ENCODE results near the gene AP1S2.
A peak's percentile ranks its signal among the peaks of the same experiment; 100 is the strongest.

Gene AP1S2

DNA sequence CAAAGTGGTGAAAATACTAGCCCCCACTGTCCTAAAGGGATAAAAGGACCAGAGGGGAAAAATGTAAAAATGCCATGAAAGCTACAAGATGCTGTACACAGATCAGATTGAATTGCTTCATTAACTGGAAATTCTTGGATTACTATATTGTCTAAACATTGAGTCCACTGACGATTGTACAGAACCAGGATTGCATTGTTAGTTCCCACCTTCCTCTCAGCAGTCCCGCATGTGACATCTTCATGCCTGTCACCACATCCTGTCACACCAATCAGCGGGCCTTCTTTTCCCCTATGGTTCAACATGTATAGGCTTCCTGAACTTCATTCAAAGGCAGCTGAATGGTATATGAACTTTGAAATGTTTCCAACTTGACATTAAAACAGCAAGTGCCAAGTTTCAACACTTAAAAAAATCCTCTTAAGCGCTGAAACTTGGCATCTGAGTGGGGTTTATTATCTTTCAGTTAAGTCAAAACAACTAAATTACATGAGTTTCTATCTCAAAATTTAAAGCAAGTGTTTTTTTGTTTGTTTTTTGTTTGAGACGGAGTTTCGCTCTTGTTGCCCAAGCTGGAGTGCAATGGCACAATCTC lies 39.7 kb downstream of the AP1S2 start:
- no peak for TF ChIP-seq SPI1 (IDR thresholded peaks at IDR 0.05; ENCODE audit: borderline replicate concordance, low read depth)
- TF ChIP-seq POLR2AphosphoS5 (IDR thresholded peaks at IDR 0.05; ENCODE audit: low read depth) = no peak
- DNase-seq (ENCODE audit: low read depth in 1 of 2, low spot score in 1 of 2) = no peak
- peak overlapping the region; percentile 48 for H3K27ac ChIP-seq (replicated peaks)
- H3K27me3 ChIP-seq (ENCODE audit: insufficient read depth, poor library complexity, severe bottlenecking) = no peaks in the 10 kb centered on the region
- H3K4me3 ChIP-seq (replicated peaks; ENCODE audit: insufficient read depth, low read length) = no peak overlapping the region

DNA sequence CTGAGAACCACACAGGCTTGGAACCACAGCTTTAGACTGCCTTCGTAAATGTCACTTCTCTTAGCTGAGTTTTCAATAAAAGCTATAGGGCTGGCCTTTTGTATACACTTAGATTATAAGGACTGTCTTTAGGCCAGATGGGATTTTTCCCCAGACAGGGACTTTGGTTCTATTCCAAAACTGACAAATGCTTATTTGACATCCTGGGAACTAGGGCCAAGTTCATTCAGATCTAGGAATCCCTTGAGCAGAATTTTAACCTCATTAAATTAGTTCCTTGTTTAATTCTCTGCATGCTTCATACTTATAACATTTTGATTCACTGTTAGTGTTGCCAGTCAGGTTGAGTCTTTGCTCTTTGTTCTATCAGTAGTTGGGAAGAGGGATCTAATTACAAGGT lies 41.2 kb downstream of the AP1S2 start:
- no peak overlapping the region for H3K4me3 ChIP-seq (replicated peaks; ENCODE audit: insufficient read depth, low read length)
- no peaks in the 10 kb centered on the region for H3K27me3 ChIP-seq (ENCODE audit: insufficient read depth, poor library complexity, severe bottlenecking)
- H3K27ac ChIP-seq (replicated peaks) = no peak overlapping the region
- DNase-seq (ENCODE audit: low read depth in 1 of 2, low spot score in 1 of 2) = no peak
- TF ChIP-seq SPI1 (IDR thresholded peaks at IDR 0.05; ENCODE audit: borderline replicate concordance, low read depth) (no peak), POLR2AphosphoS5 (IDR thresholded peaks at IDR 0.05; ENCODE audit: low read depth) (no peak), GABPA (IDR thresholded peaks at IDR 0.05; ENCODE audit: low read depth) (no peak)
- TF ChIP-seq, protein P1, sequence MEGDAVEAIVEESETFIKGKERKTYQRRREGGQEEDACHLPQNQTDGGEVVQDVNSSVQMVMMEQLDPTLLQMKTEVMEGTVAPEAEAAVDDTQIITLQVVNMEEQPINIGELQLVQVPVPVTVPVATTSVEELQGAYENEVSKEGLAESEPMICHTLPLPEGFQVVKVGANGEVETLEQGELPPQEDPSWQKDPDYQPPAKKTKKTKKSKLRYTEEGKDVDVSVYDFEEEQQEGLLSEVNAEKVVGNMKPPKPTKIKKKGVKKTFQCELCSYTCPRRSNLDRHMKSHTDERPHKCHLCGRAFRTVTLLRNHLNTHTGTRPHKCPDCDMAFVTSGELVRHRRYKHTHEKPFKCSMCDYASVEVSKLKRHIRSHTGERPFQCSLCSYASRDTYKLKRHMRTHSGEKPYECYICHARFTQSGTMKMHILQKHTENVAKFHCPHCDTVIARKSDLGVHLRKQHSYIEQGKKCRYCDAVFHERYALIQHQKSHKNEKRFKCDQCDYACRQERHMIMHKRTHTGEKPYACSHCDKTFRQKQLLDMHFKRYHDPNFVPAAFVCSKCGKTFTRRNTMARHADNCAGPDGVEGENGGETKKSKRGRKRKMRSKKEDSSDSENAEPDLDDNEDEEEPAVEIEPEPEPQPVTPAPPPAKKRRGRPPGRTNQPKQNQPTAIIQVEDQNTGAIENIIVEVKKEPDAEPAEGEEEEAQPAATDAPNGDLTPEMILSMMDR (IDR thresholded peaks at IDR 0.05; ENCODE audit: insufficient read depth, low read length) = no peak
- TF ChIP-seq, protein P2, sequence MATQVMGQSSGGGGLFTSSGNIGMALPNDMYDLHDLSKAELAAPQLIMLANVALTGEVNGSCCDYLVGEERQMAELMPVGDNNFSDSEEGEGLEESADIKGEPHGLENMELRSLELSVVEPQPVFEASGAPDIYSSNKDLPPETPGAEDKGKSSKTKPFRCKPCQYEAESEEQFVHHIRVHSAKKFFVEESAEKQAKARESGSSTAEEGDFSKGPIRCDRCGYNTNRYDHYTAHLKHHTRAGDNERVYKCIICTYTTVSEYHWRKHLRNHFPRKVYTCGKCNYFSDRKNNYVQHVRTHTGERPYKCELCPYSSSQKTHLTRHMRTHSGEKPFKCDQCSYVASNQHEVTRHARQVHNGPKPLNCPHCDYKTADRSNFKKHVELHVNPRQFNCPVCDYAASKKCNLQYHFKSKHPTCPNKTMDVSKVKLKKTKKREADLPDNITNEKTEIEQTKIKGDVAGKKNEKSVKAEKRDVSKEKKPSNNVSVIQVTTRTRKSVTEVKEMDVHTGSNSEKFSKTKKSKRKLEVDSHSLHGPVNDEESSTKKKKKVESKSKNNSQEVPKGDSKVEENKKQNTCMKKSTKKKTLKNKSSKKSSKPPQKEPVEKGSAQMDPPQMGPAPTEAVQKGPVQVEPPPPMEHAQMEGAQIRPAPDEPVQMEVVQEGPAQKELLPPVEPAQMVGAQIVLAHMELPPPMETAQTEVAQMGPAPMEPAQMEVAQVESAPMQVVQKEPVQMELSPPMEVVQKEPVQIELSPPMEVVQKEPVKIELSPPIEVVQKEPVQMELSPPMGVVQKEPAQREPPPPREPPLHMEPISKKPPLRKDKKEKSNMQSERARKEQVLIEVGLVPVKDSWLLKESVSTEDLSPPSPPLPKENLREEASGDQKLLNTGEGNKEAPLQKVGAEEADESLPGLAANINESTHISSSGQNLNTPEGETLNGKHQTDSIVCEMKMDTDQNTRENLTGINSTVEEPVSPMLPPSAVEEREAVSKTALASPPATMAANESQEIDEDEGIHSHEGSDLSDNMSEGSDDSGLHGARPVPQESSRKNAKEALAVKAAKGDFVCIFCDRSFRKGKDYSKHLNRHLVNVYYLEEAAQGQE (IDR thresholded peaks at IDR 0.05; ENCODE audit: insufficient replicate concordance, low read depth) = no peak

DNA sequence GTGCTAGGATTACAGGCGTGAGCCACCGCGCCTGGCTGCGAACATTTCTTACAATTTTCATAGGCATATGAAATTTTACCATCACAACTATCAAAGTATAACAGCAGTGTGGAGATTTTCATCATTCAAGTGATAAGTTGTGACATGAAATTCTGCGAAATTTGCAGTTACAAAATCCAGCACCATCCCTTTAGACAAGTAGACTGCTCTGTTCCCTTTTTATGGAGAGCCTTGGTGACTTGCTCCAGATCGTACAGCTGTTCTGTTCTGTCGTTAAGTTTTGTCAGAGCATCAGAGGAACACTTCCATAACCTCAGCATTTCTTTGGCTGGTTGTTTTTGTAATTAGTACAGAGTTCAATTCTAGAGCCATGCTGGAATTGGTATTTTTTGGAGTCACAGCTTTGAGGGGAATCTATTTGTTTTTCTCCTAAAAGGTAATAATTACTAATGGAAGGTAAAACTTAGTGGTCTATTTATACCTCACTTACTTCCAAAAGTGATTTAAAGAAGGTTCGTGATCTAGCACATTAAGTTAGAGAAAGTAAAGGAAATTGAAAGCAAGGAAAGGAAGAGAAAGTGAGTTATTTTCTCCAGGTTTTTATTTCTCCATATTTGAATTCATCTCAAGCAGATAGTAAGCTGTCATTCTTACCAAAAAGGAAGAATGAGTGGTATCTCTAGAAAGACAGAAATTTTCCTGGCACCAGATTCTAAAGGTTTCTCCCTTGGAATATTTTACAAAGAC lies 42.2 kb downstream of the AP1S2 start:
- peak in 1 of 2 experiments; percentile 63 for DNase-seq (ENCODE audit: low read depth in 1 of 2, low spot score in 1 of 2)
- Histone ChIP-seq H3K27me3 (ENCODE audit: insufficient read depth, poor library complexity, severe bottlenecking) (no peaks in the 10 kb centered on the region), H3K27ac (replicated peaks) (no peak overlapping the region), H3K4me3 (replicated peaks; ENCODE audit: insufficient read depth, low read length) (no peak overlapping the region)
- TF ChIP-seq POLR2AphosphoS5 (IDR thresholded peaks at IDR 0.05; ENCODE audit: low read depth) = no peak
- TF ChIP-seq, protein P2 (IDR thresholded peaks at IDR 0.05; ENCODE audit: insufficient replicate concordance, low read depth) = no peak
- TF ChIP-seq GABPA (IDR thresholded peaks at IDR 0.05; ENCODE audit: low read depth) = no peak
- TF ChIP-seq SPI1 (IDR thresholded peaks at IDR 0.05; ENCODE audit: borderline replicate concordance, low read depth) = no peak

DNA sequence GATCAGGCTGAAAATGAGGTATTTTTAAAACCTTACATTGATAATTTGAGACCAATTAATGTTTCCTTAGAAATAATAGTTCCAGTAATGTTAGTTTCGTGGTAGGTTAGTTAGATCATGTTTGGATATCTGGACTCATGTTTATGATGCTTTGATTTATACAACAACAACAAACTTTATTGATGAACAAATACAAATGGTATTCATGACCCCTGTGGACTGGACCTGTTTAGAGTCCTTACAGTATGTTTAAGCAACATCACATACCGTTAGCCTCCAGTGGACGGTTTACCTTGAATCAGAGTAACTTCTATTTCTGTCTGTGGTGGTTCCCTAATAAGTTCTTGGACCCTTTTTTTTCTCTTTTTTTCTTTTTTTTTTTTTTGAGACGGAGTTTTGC lies 46.4 kb downstream of the AP1S2 start:
- Histone ChIP-seq H3K4me3 (replicated peaks; ENCODE audit: insufficient read depth, low read length) (no peak overlapping the region), H3K27ac (replicated peaks) (no peak overlapping the region), H3K27me3 (ENCODE audit: insufficient read depth, poor library complexity, severe bottlenecking) (no peaks in the 10 kb centered on the region)
- no peak for DNase-seq (ENCODE audit: low read depth in 1 of 2, low spot score in 1 of 2)
- TF ChIP-seq POLR2AphosphoS5 (IDR thresholded peaks at IDR 0.05; ENCODE audit: low read depth) (no peak), SPI1 (IDR thresholded peaks at IDR 0.05; ENCODE audit: borderline replicate concordance, low read depth) (no peak), GABPA (IDR thresholded peaks at IDR 0.05; ENCODE audit: low read depth) (no peak)
- TF ChIP-seq, protein P2 (IDR thresholded peaks at IDR 0.05; ENCODE audit: insufficient replicate concordance, low read depth) = no peak
- TF ChIP-seq, protein P1 (IDR thresholded peaks at IDR 0.05; ENCODE audit: insufficient read depth, low read length) = no peak

All from HL-60 (cell line).